ENCODE measurements around the gene KRTAP6-2. TPM values are rescaled to one million over a fixed set of nuclear protein-coding genes. Genes with fewer than 3 reads are reported as not detected.

KRTAP6-2 gene
- total RNA-seq, 2 experiments from 2014 or later = not detected

GRCh38 chr21:30620522-30620921 is 21.8 kb upstream of the KRTAP6-2 start, which contains the start of gene KRTAP20-4:
KRTAP20-4 (plus strand) TSS chr21:30620627.
- no peak for TF ChIP-seq CTCF (IDR thresholded peaks at IDR 0.05)
- intact Hi-C loops (cut with DNase I, micrococcal nuclease) = no loop called here
- H3K9me3 ChIP-seq (ENCODE audit: control insufficient read depth in 1 of 2, insufficient read depth in 1 of 2, low read length in 2 of 2) = peaks cover 0 to 4% of the 10 kb centered on the region in 2 experiments
- H3K27ac ChIP-seq (ENCODE audit: low read depth in 1 of 2, low read length in 2 of 2) = no peak within 1 kb of the TSS
- no peaks in the 10 kb centered on the region for H3K27me3 ChIP-seq (ENCODE audit: control insufficient read depth in 1 of 2, insufficient read depth in 2 of 2, low read length in 2 of 2)
- H3K27me3 Mint-ChIP-seq = peaks cover 4% of the 10 kb centered on the region
- no peak within 1 kb of the TSS for H3K4me3 ChIP-seq (ENCODE audit: low read length)
- no peak for ATAC-seq (ENCODE audit: poor library complexity)
- no peaks in the 10 kb centered on the region for H3K4me1 Mint-ChIP-seq (ENCODE audit: low read depth)
- no peaks in the 10 kb centered on the region for H3K36me3 ChIP-seq (ENCODE audit: insufficient read depth, low read length)
- H3K4me1 ChIP-seq (ENCODE audit: insufficient read depth, low read length) = no peaks in the 10 kb centered on the region
- no peak for DNase-seq
- no peaks in the 10 kb centered on the region for H3K36me3 Mint-ChIP-seq (ENCODE audit: low read depth)
- CTCF ChIA-PET = no interaction called here
- H3K9me3 Mint-ChIP-seq = peaks cover 3% of the 10 kb centered on the region
- POLR2A ChIA-PET = no interaction called here
- no peak within 1 kb of the TSS for H3K4me3 Mint-ChIP-seq
- H3K27ac Mint-ChIP-seq = no peak within 1 kb of the TSS

- Mint-ChIP-seq H3K4me3 (no peak overlapping the region), H3K27me3 (peaks cover 4% of the 10 kb centered on the region), H3K27ac (no peak overlapping the region), H3K4me1 (ENCODE audit: low read depth) (no peaks in the 10 kb centered on the region), H3K36me3 (ENCODE audit: low read depth) (no peaks in the 10 kb centered on the region), H3K9me3 (peaks cover 2% of the 10 kb centered on the region)
- ChIA-PET CTCF (no interaction called here), POLR2A (no interaction called here)
- H3K36me3 ChIP-seq (ENCODE audit: insufficient read depth, low read length) = no peaks in the 10 kb centered on the region
- TF ChIP-seq CTCF (IDR thresholded peaks at IDR 0.05) = no peak
- intact Hi-C loops (cut with DNase I, micrococcal nuclease) = no loop called here
- H3K4me1 ChIP-seq (ENCODE audit: insufficient read depth, low read length) = no peaks in the 10 kb centered on the region
- H3K9me3 ChIP-seq (ENCODE audit: control insufficient read depth in 1 of 2, insufficient read depth in 1 of 2, low read length in 2 of 2) = no peaks in the 10 kb centered on the region
- no peak overlapping the region for H3K4me3 ChIP-seq (ENCODE audit: low read length)
- DNase-seq = no peak
- no peaks in the 10 kb centered on the region for H3K27me3 ChIP-seq (ENCODE audit: control insufficient read depth in 1 of 2, insufficient read depth in 2 of 2, low read length in 2 of 2)
- H3K27ac ChIP-seq (ENCODE audit: low read depth in 1 of 2, low read length in 2 of 2) = no peak overlapping the region
- no peak for ATAC-seq (ENCODE audit: poor library complexity)
Observed at GRCh38 chr21:30620080-30620479, 21.4 kb upstream of the KRTAP6-2 start.

- Mint-ChIP-seq H3K27ac (no peak within 1 kb of the TSS), H3K4me1 (ENCODE audit: low read depth) (no peaks in the 10 kb centered on the region), H3K9me3 (no peaks in the 10 kb centered on the region), H3K36me3 (ENCODE audit: low read depth) (no peaks in the 10 kb centered on the region), H3K27me3 (no peaks in the 10 kb centered on the region), H3K4me3 (no peak within 1 kb of the TSS)
- H3K4me3 ChIP-seq (ENCODE audit: low read length) = no peak within 1 kb of the TSS
- TF ChIP-seq CTCF (IDR thresholded peaks at IDR 0.05) = no peak
- ATAC-seq (ENCODE audit: poor library complexity) (no peak), DNase-seq (no peak)
- H3K36me3 ChIP-seq (ENCODE audit: insufficient read depth, low read length) = no peaks in the 10 kb centered on the region
- H3K9me3 ChIP-seq (ENCODE audit: control insufficient read depth in 1 of 2, insufficient read depth in 1 of 2, low read length in 2 of 2) = peaks cover 0 to 4% of the 10 kb centered on the region in 2 experiments
- ChIA-PET POLR2A (no interaction called here), CTCF (no interaction called here)
- H3K4me1 ChIP-seq (ENCODE audit: insufficient read depth, low read length) = no peaks in the 10 kb centered on the region
- intact Hi-C loops (cut with DNase I, micrococcal nuclease) = no loop called here
- H3K27me3 ChIP-seq (ENCODE audit: control insufficient read depth in 1 of 2, insufficient read depth in 2 of 2, low read length in 2 of 2) = no peaks in the 10 kb centered on the region
- no peak within 1 kb of the TSS for H3K27ac ChIP-seq (ENCODE audit: low read depth in 1 of 2, low read length in 2 of 2)
Observed at GRCh38 chr21:30616125-30616524, 17.4 kb upstream of the KRTAP6-2 start, which contains the start of gene KRTAP20-1. KRTAP20-1 (plus strand) TSS chr21:30616425; CDS start chr21:30616455, 30 bp downstream.
